SKM-1 (cell line): ENCODE data around the gene ATXN7.

Source experiments
- DNase-seq: peaks from one replicate; lab custom pipeline; 2025; ENCODE audit not compliant: unreplicated experiment; lab: John Stamatoyannopoulos, UW

Gene ATXN7

GRCh38 chr3:63863150-63864007, at the start of gene ATXN7, which contains the start of gene THOC7:
TSS of gene ATXN7 (plus strand) at chr3:63863867. CDS start at chr3:63912599, 48,732 bp downstream.
TSS of gene THOC7 (minus strand) at chr3:63863805. CDS start at chr3:63863790, 15 bp downstream.
- no peak for DNase-seq

- no peak for DNase-seq
Measured at GRCh38 chr3:63814237-63814636, 49.4 kb upstream of the ATXN7 start.

- DNase-seq: no peak
Measured at GRCh38 chr3:63817225-63817624, 46.4 kb upstream of the ATXN7 start.

GRCh38 chr3:63818282-63819150, 45.2 kb upstream of the ATXN7 start:
- DNase-seq: peak; percentile 39

- DNase-seq: no peak
Measured at GRCh38 chr3:63819151-63819398, 44.6 kb upstream of the ATXN7 start, which contains the start of gene C3orf49. TSS of gene C3orf49 (plus strand) at chr3:63819299. CDS start at chr3:63819472, 173 bp downstream.

- no peak for DNase-seq
Measured at GRCh38 chr3:63824309-63824708, 39.4 kb upstream of the ATXN7 start.

- no peak for DNase-seq
Measured at GRCh38 chr3:63830526-63830925, 33.1 kb upstream of the ATXN7 start.

- DNase-seq: no peak
Measured at GRCh38 chr3:63832395-63832794, 31.3 kb upstream of the ATXN7 start.

- no peak for DNase-seq
Measured at GRCh38 chr3:63841704-63842103, 22.0 kb upstream of the ATXN7 start.

- no peak for DNase-seq
Measured at GRCh38 chr3:63842127-63842526, 21.5 kb upstream of the ATXN7 start.

GRCh38 chr3:63845215-63845614, 18.5 kb upstream of the ATXN7 start:
- DNase-seq: no peak

GRCh38 chr3:63847718-63848450, 15.8 kb upstream of the ATXN7 start:
- DNase-seq: no peak

GRCh38 chr3:63849175-63849574, 14.5 kb upstream of the ATXN7 start:
- no peak for DNase-seq

GRCh38 chr3:63851287-63851686, 12.4 kb upstream of the ATXN7 start:
- no peak for DNase-seq

GRCh38 chr3:63853106-63853505, 10.6 kb upstream of the ATXN7 start:
- no peak for DNase-seq

GRCh38 chr3:63855333-63855940, 8.2 kb upstream of the ATXN7 start:
- no peak for DNase-seq

GRCh38 chr3:63857311-63857710, 6.4 kb upstream of the ATXN7 start:
- DNase-seq: no peak

- DNase-seq: no peak
Measured at GRCh38 chr3:63860776-63861175, 2.9 kb upstream of the ATXN7 start.

GRCh38 chr3:63861306-63861705, 2.4 kb upstream of the ATXN7 start:
- no peak for DNase-seq

- DNase-seq: no peak
Measured at GRCh38 chr3:63862804-63863149, 890 bp upstream of the ATXN7 start.
